BLaER1 (cell line): ENCODE measurements around the gene PRM2.
A peak's percentile ranks its signal among the peaks of the same experiment; 100 is the strongest.

Experiments
- H3K27ac ChIP-seq: shearing (Covaris generic); formaldehyde crosslinking; 2 replicates; pipeline ENCODE4 v1.8.1; 2022
- H3K27me3 ChIP-seq: shearing (Covaris generic); formaldehyde crosslinking; 2 replicates; pipeline ENCODE4 v1.8.1; 2022
- H3K36me3 ChIP-seq: shearing (Covaris generic); formaldehyde crosslinking; 2 replicates; pipeline ENCODE4 v1.8.1; 2022
- H3K4me1 ChIP-seq: shearing (Covaris generic); formaldehyde crosslinking; 2 replicates; pipeline ENCODE4 v1.8.1; 2022
- H3K4me2 ChIP-seq: shearing (Covaris generic); formaldehyde crosslinking; 2 replicates; pipeline ENCODE4 v1.8.1; 2022
- H3K4me3 ChIP-seq: shearing (Covaris generic); formaldehyde crosslinking; 2 replicates; pipeline ENCODE4 v1.8.1; 2022
- H3K9ac ChIP-seq: shearing (Covaris generic); formaldehyde crosslinking; 2 replicates; pipeline ENCODE4 v1.8.1; 2022
- H3K9me3 ChIP-seq: shearing (Covaris generic); formaldehyde crosslinking; 2 replicates; pipeline ENCODE4 v1.8.1; 2022
- H4K20me1 ChIP-seq: shearing (Covaris generic); formaldehyde crosslinking; 2 replicates; pipeline ENCODE4 v1.8.1; 2022
- Cebpa-rat ChIP-seq: shearing (Covaris generic); IDR thresholded peaks from 2 replicates; pipeline ENCODE4 v1.8.1; 2022

Gene PRM2

DNA sequence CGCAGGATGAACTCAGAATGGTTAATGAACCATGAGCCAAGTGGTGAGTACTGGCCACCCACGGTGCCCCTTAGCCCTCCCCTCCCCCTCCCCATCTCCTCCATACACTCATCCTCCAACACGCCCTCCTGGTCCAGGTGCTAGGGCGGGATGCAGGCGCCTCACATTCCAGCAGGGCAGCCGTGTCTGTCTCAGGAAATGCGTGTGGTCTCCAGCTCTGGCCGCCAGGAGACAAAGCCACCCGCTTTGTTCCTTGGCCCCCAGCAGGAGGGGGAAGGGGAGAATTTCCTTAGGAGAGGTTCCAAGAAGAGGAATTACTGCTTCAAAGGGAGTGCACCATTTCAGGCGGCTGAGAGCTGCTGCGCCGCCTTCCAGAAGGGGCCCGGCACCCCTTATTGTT lies 39.2 kb upstream of the PRM2 start:
- Histone ChIP-seq H3K27me3 (no peaks in the 10 kb centered on the region), H3K9ac (no peak overlapping the region), H3K36me3 (no peaks in the 10 kb centered on the region), H3K4me1 (peaks cover 69% of the 10 kb centered on the region), H3K4me3 (no peak overlapping the region), H3K4me2 (peak overlapping the region; percentile 82), H3K9me3 (no peaks in the 10 kb centered on the region), H4K20me1 (no peaks in the 10 kb centered on the region), H3K27ac (peak overlapping the region; percentile 60; the same call in 1 of the 2 replicates)
- no peak for TF ChIP-seq Cebpa-rat

DNA sequence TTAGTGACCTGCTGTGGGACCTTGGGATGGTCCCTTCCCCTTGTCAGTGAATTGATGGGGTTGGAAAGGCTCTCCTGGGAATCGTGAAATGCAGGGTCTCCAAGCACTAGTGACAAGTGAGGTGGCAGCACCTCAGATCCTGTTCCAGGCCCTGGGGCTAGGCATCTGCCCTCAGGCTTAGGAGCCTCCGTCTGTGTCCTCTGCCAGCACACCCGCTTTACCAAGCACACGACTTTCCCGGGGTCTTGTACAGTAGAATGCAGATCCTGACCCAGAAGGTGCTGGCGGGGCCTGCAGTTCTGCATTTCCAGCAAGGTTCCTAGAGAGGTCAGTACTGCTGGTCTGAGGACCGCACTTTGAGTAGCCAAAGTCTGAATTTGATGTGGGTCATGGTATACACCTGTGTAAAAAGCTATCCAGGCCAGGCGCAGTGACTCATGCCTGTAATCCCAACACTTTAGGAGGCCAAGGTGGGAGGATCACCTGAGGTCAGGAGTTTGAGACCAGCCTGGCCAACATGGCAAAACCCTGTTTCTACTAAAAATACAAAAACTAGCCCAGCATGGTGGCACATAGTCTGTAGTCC lies 38.1 kb upstream of the PRM2 start:
- Histone ChIP-seq H3K27me3 (no peaks in the 10 kb centered on the region), H3K9ac (no peak overlapping the region; the same call in 1 of the 2 replicates), H3K9me3 (no peaks in the 10 kb centered on the region), H3K36me3 (no peaks in the 10 kb centered on the region), H3K4me2 (peak overlapping the region; percentile 82), H3K4me1 (peaks cover 74% of the 10 kb centered on the region), H3K4me3 (no peak overlapping the region), H4K20me1 (no peaks in the 10 kb centered on the region), H3K27ac (peak overlapping the region; percentile 5; the same call in 1 of the 2 replicates)
- no peak for TF ChIP-seq Cebpa-rat

DNA sequence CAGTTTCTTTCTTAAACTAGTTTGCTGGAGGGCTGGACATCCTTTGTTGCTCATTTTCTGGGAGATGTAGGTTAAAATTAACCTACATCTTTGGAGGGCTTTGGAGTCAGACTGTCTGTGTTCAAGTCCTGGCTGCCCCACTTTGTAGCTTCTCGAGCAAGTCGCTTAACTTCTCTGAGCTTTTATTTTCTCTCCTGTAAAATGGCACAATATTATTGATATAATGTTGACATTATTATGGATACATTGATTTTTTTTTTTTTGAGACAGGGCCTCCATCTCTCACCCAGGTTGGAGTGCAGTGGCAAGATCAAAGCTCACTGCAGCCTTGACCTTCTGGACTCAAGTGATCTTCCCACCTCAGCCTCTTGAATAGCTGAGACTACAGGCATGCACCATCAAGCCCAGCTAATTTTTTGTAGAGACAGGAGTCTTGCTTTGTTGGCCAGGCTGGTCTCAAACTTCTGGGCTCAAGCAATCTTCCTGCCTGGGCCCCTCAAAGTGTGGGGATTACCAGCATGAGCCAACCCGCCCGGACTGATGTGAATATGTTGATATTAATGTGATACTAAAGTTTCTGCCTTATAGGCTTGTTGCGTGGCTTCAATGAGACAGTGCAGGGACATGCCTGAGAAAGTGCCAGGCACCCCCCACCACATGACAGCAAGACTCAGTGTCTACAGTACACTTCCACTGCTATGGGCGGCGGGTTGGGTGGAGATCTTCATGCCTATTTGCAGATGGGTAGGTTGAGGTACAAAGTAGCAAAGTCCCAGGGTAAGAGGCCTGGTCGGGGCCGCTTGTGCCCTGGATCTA lies 37.4 kb upstream of the PRM2 start:
- peak overlapping the region; percentile 64 for H3K27ac ChIP-seq
- no peaks in the 10 kb centered on the region for H3K27me3 ChIP-seq

DNA sequence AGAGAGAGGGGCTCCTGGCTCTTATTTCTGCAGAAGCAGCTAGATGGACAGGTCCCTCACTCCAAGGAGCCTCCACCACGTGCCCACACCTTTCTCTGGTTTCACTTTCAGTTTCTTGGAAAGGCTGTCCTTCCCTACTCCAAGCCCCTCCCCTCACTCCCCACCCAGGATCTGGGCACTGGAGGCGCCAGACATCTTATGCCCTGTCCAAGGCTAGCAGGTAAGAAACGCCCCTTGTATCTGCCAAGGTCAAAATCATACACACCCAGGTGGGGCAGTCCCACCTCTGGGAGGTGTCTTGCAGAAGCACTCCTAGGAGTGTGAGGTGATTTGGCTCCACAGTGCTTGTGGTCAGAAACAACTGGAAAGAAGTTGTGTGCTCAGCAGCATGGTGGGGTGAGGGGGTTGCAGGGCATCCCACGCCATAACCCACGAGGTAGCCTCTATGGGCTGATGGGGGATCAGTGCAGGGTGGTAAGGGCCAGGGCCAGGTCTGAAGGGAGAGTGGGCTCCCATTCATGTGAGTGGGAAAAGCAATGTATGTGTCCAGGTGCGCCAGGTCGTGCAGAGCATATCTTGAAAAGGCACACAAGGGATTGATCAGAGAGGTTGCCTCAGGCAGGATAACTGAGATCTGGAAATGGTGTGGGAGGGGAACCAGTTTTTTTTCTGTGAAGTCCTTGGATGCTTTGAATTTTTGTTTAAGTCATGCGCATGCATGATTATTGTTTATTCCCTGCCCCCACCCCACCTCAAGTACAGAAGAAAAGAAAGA lies 36.6 kb upstream of the PRM2 start:
- TF ChIP-seq Cebpa-rat = no peak
- Histone ChIP-seq H3K9me3 (peaks cover 7% of the 10 kb centered on the region), H3K36me3 (no peaks in the 10 kb centered on the region), H3K27me3 (no peaks in the 10 kb centered on the region), H3K4me3 (0 out of 2 replicates have a peak overlapping the region, but pooled peaks have one; percentile 5), H3K9ac (peak overlapping the region; percentile 4; the same call in 1 of the 2 replicates), H4K20me1 (no peaks in the 10 kb centered on the region), H3K27ac (peak overlapping the region; percentile 64), H3K4me1 (peaks cover 88% of the 10 kb centered on the region), H3K4me2 (peak overlapping the region; percentile 70)

More for the DNA sequence above, 37.4 kb upstream of the PRM2 start:
- no peaks in the 10 kb centered on the region for H3K36me3 ChIP-seq
- no peak overlapping the region for H3K4me3 ChIP-seq
- H4K20me1 ChIP-seq = no peaks in the 10 kb centered on the region
- H3K9ac ChIP-seq = no peak overlapping the region; the same call in 1 of the 2 replicates
- H3K9me3 ChIP-seq = no peaks in the 10 kb centered on the region
- peak overlapping the region; percentile 82 for H3K4me2 ChIP-seq
- H3K4me1 ChIP-seq = peaks cover 80% of the 10 kb centered on the region
- TF ChIP-seq Cebpa-rat = no peak

DNA sequence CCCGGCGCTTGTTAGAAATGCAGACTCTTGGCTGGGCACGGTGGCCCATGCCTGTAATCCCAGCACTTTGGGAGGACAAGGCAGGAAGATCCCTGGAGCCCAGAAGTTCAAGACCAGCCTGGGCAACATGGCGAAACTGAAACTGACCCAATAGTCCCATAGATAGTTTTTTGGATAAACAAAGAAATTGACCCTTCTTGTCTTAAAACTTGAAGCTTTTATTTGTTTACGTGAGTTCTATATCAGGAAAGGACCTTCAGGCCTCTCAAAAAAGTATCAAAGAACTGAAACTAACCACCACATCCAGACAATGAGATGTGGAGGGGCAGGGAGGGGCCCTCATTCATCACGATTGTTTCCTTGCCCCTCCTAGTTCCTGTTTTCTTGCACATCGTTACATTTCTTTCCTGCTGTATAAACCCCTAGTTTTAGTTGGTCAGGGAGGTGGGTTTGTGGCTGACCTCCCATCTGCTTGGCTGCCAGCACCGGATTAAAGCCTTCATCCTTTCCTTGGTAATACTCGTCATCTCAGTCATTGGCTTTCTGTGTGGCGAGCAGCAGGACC lies 34.8 kb upstream of the PRM2 start:
- Histone ChIP-seq H4K20me1 (no peaks in the 10 kb centered on the region), H3K4me3 (0 out of 2 replicates have a peak overlapping the region, but pooled peaks have one; percentile 0), H3K27ac (peak overlapping the region; percentile 90), H3K4me1 (peaks cover 85% of the 10 kb centered on the region), H3K36me3 (no peaks in the 10 kb centered on the region), H3K9ac (peak overlapping the region; percentile 55; the same call in 1 of the 2 replicates), H3K4me2 (peak overlapping the region; percentile 68), H3K9me3 (peaks cover 25% of the 10 kb centered on the region), H3K27me3 (no peaks in the 10 kb centered on the region)
- TF ChIP-seq Cebpa-rat = no peak

DNA sequence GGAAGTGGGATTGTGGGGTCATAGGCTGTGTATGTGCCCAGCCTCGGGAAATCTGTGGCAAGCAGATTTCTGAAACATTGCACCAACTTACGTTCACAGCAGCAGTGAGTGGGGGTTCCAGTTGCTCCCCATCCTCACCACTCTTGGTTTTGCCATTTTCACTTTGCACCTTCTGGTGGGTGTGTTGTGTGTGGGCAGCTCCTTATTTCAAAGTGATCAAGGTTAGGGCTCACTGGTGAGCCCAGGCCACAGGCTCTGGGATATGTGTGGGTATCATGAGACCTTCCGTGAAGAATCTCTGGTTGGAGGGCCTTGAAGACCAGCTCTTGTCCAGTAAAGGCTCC lies 34.3 kb upstream of the PRM2 start:
- no peaks in the 10 kb centered on the region for H3K27me3 ChIP-seq
- 0 out of 2 replicates have a peak overlapping the region, but pooled peaks have one; percentile 0 for H3K4me3 ChIP-seq
- H4K20me1 ChIP-seq = no peaks in the 10 kb centered on the region
- peaks cover 80% of the 10 kb centered on the region for H3K4me1 ChIP-seq
- peak overlapping the region; percentile 90 for H3K27ac ChIP-seq
- peak overlapping the region; percentile 55; the same call in 1 of the 2 replicates for H3K9ac ChIP-seq
- peak overlapping the region; percentile 68 for H3K4me2 ChIP-seq
- H3K36me3 ChIP-seq = no peaks in the 10 kb centered on the region
- H3K9me3 ChIP-seq = peaks cover 29% of the 10 kb centered on the region
- TF ChIP-seq Cebpa-rat = no peak

DNA sequence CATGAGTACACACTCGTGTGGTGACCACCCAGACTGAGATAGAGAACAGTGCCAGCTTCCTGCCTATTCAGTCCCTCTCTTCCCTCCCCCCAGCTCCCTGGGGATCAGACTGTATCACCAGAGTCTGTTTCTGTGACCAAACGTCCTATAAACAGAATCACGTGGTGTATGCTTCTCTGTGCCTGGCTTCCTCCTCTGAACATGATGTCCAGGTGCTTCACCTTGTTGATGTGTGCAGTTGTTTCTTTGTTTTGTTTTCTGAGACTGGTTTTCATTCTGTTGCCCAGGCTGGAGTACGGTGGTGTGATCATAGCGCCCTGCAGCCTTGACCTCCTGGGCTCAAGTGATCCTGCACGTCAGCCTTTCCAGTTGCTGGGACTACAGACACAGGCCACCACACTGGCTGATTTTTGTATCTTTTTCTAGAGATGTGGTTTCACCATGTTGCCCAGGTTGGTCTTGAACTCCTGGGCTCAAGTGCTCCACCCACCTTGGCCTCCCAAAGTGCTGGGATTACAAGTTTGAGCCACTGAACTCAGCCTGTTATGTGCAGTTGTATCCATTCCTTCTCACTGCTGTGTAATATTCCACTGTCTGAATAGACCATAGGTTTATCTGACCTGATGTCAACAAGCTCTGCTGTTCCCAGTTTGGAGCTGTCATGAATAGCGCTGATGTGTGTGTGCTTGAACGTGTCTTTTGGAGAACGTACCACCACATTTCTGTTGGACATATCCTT lies 33.8 kb upstream of the PRM2 start:
- peak overlapping the region; percentile 90 for H3K27ac ChIP-seq
- peak overlapping the region; percentile 68 for H3K4me2 ChIP-seq
- H3K27me3 ChIP-seq = no peaks in the 10 kb centered on the region
- H3K9ac ChIP-seq = peak overlapping the region; percentile 23; the same call in 1 of the 2 replicates
- peaks cover 34% of the 10 kb centered on the region for H3K9me3 ChIP-seq
- no peaks in the 10 kb centered on the region for H4K20me1 ChIP-seq
- TF ChIP-seq Cebpa-rat = no peak
- 0 out of 2 replicates have a peak overlapping the region, but pooled peaks have one; percentile 0 for H3K4me3 ChIP-seq
- H3K36me3 ChIP-seq = no peaks in the 10 kb centered on the region
- peaks cover 75% of the 10 kb centered on the region for H3K4me1 ChIP-seq

DNA sequence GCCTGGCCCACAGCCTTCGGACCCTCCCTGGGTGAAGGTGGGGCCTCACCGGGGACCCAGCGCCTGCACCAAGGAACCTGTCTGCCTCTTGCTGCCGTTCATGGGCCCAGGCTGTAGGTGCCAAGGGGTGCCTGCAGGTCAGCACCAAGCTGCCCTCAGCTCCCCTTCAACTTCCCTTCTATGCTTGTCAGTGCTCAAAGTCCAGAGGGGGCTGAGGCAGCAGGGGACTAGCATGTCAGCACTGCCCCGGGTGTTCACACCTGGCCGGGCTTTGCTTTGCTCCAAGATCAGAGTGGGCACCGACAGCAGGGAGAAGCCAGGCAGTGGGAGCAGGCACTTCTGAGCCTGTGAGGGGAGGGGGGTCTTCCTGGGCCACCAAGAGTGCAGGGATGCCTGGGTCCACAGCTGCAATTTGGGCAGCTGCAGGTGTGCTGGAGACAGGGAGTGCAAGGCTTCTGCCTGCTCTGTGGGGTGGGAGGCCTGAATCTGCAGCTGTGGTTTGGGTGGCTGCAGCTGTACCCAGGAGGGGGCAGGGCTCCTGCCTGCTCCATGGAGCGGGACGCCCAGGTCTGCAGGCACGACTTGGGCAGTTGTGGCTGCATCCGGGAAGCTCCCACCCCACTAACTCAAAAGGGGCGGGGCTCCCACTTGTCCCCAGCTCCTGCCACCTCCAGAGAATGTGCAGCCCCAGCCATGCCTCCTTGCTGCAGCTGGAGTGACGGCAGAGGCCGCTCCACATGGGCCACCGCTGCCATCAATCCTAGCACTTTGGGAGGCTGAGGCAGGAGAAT lies 32.4 kb upstream of the PRM2 start:
- peaks cover 67% of the 10 kb centered on the region for H3K4me1 ChIP-seq
- no peak overlapping the region; the same call in 1 of the 2 replicates for H3K9ac ChIP-seq
- H3K27me3 ChIP-seq = no peaks in the 10 kb centered on the region
- H3K36me3 ChIP-seq = no peaks in the 10 kb centered on the region
- no peak for TF ChIP-seq Cebpa-rat
- peaks cover 34% of the 10 kb centered on the region for H3K9me3 ChIP-seq
- H4K20me1 ChIP-seq = no peaks in the 10 kb centered on the region
- H3K27ac ChIP-seq = peak overlapping the region; percentile 90
- peak overlapping the region; percentile 68 for H3K4me2 ChIP-seq
- peak overlapping the region; percentile 35 for H3K4me3 ChIP-seq
